ENCODE measurements around the gene MRGPRF.

Gene MRGPRF

GRCh38 chr11:69003866-69004367 is 9.1 kb downstream of the MRGPRF start (continued):
- no peak for TF ChIP-seq KLF1 (tag by site-specific recombination; IDR thresholded peaks at IDR 0.05)
- no peak for TF ChIP-seq ZBTB20 (tag by site-specific recombination; IDR thresholded peaks at IDR 0.05)
- TF ChIP-seq ZNF747 (tag by site-specific recombination; IDR thresholded peaks at IDR 0.05) = no peak
- TF ChIP-seq ZNF155 (tag by site-specific recombination; IDR thresholded peaks at IDR 0.05) = no peak
- TF ChIP-seq ZNF214 (tag by site-specific recombination; IDR thresholded peaks at IDR 0.05; ENCODE audit: borderline replicate concordance) = no peak
- no peak for TF ChIP-seq ZNF311 (tag by site-specific recombination; IDR thresholded peaks at IDR 0.05; ENCODE audit: borderline replicate concordance)
- TF ChIP-seq ZNF76 (tag by site-specific recombination; IDR thresholded peaks at IDR 0.05; ENCODE audit: borderline replicate concordance, low read depth) = no peak
- no peak for TF ChIP-seq PRDM6 (tag by site-specific recombination; IDR thresholded peaks at IDR 0.05)
- no peak for TF ChIP-seq ZNF398 (tag by site-specific recombination; IDR thresholded peaks at IDR 0.05)
- no peak for TF ChIP-seq ZNF426 (tag by site-specific recombination; IDR thresholded peaks at IDR 0.05)

GRCh38 chr11:69003301-69003865 is 9.7 kb downstream of the MRGPRF start:
- H3K4me1 ChIP-seq (ENCODE audit: control insufficient read depth, insufficient read depth, low read length) = no peaks in the 10 kb centered on the region
- no peaks in the 10 kb centered on the region for H3K9me3 ChIP-seq (ENCODE audit: control insufficient read depth, insufficient read depth, low read depth, low read length)
- POLR2A ChIA-PET = no interaction called here
- CTCF ChIA-PET = interaction anchor here (0.6 kb wide), 1 partner anchor 229 kb away, joined by 3 read pairs; no protein-coding TSS in a partner anchor
- no peaks in the 10 kb centered on the region for H3K36me3 ChIP-seq (ENCODE audit: control insufficient read depth in 2 of 2, insufficient read depth in 1 of 2, low read length in 2 of 2)
- H3K4me3 ChIP-seq (ENCODE audit: low read depth, low read length) = no peak overlapping the region
- no peak overlapping the region for H3K27ac ChIP-seq (ENCODE audit: extremely low read depth, low read depth, low read length)
- TF ChIP-seq ZNF776 (tag by site-specific recombination; IDR thresholded peaks at IDR 0.05; ENCODE audit: borderline replicate concordance) (no peak), ELK4 (IDR thresholded peaks at IDR 0.05; ENCODE audit: borderline replicate concordance, low read depth, low read length) (no peak), ZNF513 (tag by site-specific recombination; IDR thresholded peaks at IDR 0.05) (no peak), ZNF768 (tag by site-specific recombination; IDR thresholded peaks at IDR 0.05) (no peak), TRIM28 (IDR thresholded peaks at IDR 0.05; ENCODE audit: borderline replicate concordance, low read length) (no peak), ZNF148 (tag by site-specific recombination; IDR thresholded peaks at IDR 0.05; ENCODE audit: borderline replicate concordance) (no peak), ZNF2 (tag by site-specific recombination; IDR thresholded peaks at IDR 0.05) (no peak), ZNF529 (tag by site-specific recombination; IDR thresholded peaks at IDR 0.05; ENCODE audit: insufficient replicate concordance) (no peak)
